Measurements from ENCODE around the gene NPIPA1. TPM values are rescaled to one million over a fixed set of nuclear protein-coding genes. Genes with fewer than 3 reads are reported as not detected.
"Not testable (repeated sequence)": the region's sequence is repeated elsewhere in the genome, so short reads cannot be mapped to it uniquely, and the experiment has no call there.

Gene NPIPA1
- polyA plus RNA-seq, 3 donors = 63.7 TPM; not detected in 2

- Histone ChIP-seq H3K4me3 (replicated peaks in 1 of 3; ENCODE audit: low read depth in 2 of 3, low read length in 3 of 3) (no peak overlapping the region), H4K20me1 (ENCODE audit: insufficient read depth, low read length) (no peaks in the 10 kb centered on the region), H2AFZ (ENCODE audit: insufficient read depth, low read depth, low read length, poor library complexity, severe bottlenecking) (no peak overlapping the region), H3K4me2 (replicated peaks; ENCODE audit: extremely low read depth, low read length, poor library complexity, severe bottlenecking) (no peak overlapping the region), H3K27ac (ENCODE audit: low read depth in 1 of 2, low read length in 2 of 2) (no peak overlapping the region), H3K27me3 (ENCODE audit: control insufficient read depth in 2 of 2, insufficient read depth in 2 of 2, low read length in 2 of 2) (peaks cover 0 to 6% of the 10 kb centered on the region in 2 donors), H3K4me1 (ENCODE audit: control insufficient read depth in 1 of 2, insufficient read depth in 2 of 2, low read length in 2 of 2) (no peaks in the 10 kb centered on the region), H3K9me3 (replicated peaks in 1 of 2; ENCODE audit: control insufficient read depth in 1 of 2, insufficient read depth in 1 of 2, low read length in 2 of 2) (no peaks in the 10 kb centered on the region), H3K36me3 (replicated peaks in 1 of 2; ENCODE audit: control insufficient read depth in 1 of 2, insufficient read depth in 2 of 2, low read length in 2 of 2) (no peaks in the 10 kb centered on the region), H3K79me2 (ENCODE audit: insufficient read depth, low read length) (no peaks in the 10 kb centered on the region), H3K9ac (ENCODE audit: insufficient read depth, low read length, poor library complexity, severe bottlenecking) (no peak overlapping the region)
- intact Hi-C loops (cut with micrococcal nuclease) = no loop called here
- peaks cover 9 to 23% (median 23%) of the 10 kb centered on the region in 3 donors for H3K27me3 Mint-ChIP-seq (ENCODE audit: low read depth in 3 of 3)
- WGBS (ENCODE audit: insufficient coverage) = 77% methylated on average over 3 of the region's 8 CpGs
- TF ChIP-seq CTCF (IDR thresholded peaks at IDR 0.05) = no peak
- DNase-seq = no peak
- no peaks in the 10 kb centered on the region for H3K9me3 Mint-ChIP-seq
- H3K27ac Mint-ChIP-seq = no peak overlapping the region
- H3K36me3 Mint-ChIP-seq = no peaks in the 10 kb centered on the region
- H3K4me1 Mint-ChIP-seq = peaks cover 1% of the 10 kb centered on the region
- no peak overlapping the region for H3K4me3 Mint-ChIP-seq
Measured at GRCh38 chr16:14963281-14964173, 26.3 kb downstream of the NPIPA1 start.

- H3K9ac ChIP-seq (ENCODE audit: insufficient read depth, low read length, poor library complexity, severe bottlenecking) = no peak overlapping the region
- no peaks in the 10 kb centered on the region for H3K9me3 ChIP-seq (replicated peaks in 1 of 2; ENCODE audit: control insufficient read depth in 1 of 2, insufficient read depth in 1 of 2, low read length in 2 of 2)
- no peaks in the 10 kb centered on the region for H3K36me3 ChIP-seq (replicated peaks in 1 of 2; ENCODE audit: control insufficient read depth in 1 of 2, insufficient read depth in 2 of 2, low read length in 2 of 2)
- no peaks in the 10 kb centered on the region for H3K79me2 ChIP-seq (ENCODE audit: insufficient read depth, low read length)
- intact Hi-C loops (cut with micrococcal nuclease) = no loop called here
- no peak overlapping the region for H2AFZ ChIP-seq (ENCODE audit: insufficient read depth, low read depth, low read length, poor library complexity, severe bottlenecking)
- peaks cover 9 to 23% (median 23%) of the 10 kb centered on the region in 3 donors for H3K27me3 Mint-ChIP-seq (ENCODE audit: low read depth in 3 of 3)
- H3K4me2 ChIP-seq (replicated peaks; ENCODE audit: extremely low read depth, low read length, poor library complexity, severe bottlenecking) = no peak overlapping the region
- TF ChIP-seq CTCF (IDR thresholded peaks at IDR 0.05) = no peak
- no peaks in the 10 kb centered on the region for H3K4me1 ChIP-seq (ENCODE audit: control insufficient read depth in 1 of 2, insufficient read depth in 2 of 2, low read length in 2 of 2)
- H3K27me3 ChIP-seq (ENCODE audit: control insufficient read depth in 2 of 2, insufficient read depth in 2 of 2, low read length in 2 of 2) = peaks cover 0 to 6% of the 10 kb centered on the region in 2 donors
- no peak overlapping the region for H3K27ac Mint-ChIP-seq
- 87% methylated on average over 13 of the region's 17 CpGs for WGBS (ENCODE audit: insufficient coverage)
- DNase-seq = no peak
- H3K4me3 ChIP-seq (replicated peaks in 1 of 3; ENCODE audit: low read depth in 2 of 3, low read length in 3 of 3) = no peak overlapping the region
- no peaks in the 10 kb centered on the region for H4K20me1 ChIP-seq (ENCODE audit: insufficient read depth, low read length)
- no peaks in the 10 kb centered on the region for H3K36me3 Mint-ChIP-seq
- H3K27ac ChIP-seq (ENCODE audit: low read depth in 1 of 2, low read length in 2 of 2) = no peak overlapping the region
- H3K4me3 Mint-ChIP-seq = no peak overlapping the region
- no peaks in the 10 kb centered on the region for H3K9me3 Mint-ChIP-seq
- no peaks in the 10 kb centered on the region for H3K4me1 Mint-ChIP-seq
Measured at GRCh38 chr16:14965328-14965727, 28.1 kb downstream of the NPIPA1 start.

GRCh38 chr16:14969795-14970194 is 32.6 kb downstream of the NPIPA1 start:
- H3K27ac Mint-ChIP-seq; H3K36me3 ChIP-seq (replicated peaks in 1 of 2; ENCODE audit: control insufficient read depth in 1 of 2, insufficient read depth in 2 of 2, low read length in 2 of 2); H3K9me3 Mint-ChIP-seq; DNase-seq; H3K4me1 Mint-ChIP-seq; H4K20me1 ChIP-seq (ENCODE audit: insufficient read depth, low read length); H3K4me1 ChIP-seq (ENCODE audit: control insufficient read depth in 1 of 2, insufficient read depth in 2 of 2, low read length in 2 of 2); H2AFZ ChIP-seq (ENCODE audit: insufficient read depth, low read depth, low read length, poor library complexity, severe bottlenecking); H3K9me3 ChIP-seq (replicated peaks in 1 of 2; ENCODE audit: control insufficient read depth in 1 of 2, insufficient read depth in 1 of 2, low read length in 2 of 2); H3K79me2 ChIP-seq (ENCODE audit: insufficient read depth, low read length); H3K27ac ChIP-seq (ENCODE audit: low read depth in 1 of 2, low read length in 2 of 2); H3K4me3 Mint-ChIP-seq; H3K27me3 ChIP-seq (ENCODE audit: control insufficient read depth in 2 of 2, insufficient read depth in 2 of 2, low read length in 2 of 2); H3K36me3 Mint-ChIP-seq; H3K4me3 ChIP-seq (replicated peaks in 1 of 3; ENCODE audit: low read depth in 2 of 3, low read length in 3 of 3); H3K9ac ChIP-seq (ENCODE audit: insufficient read depth, low read length, poor library complexity, severe bottlenecking); H3K4me2 ChIP-seq (replicated peaks; ENCODE audit: extremely low read depth, low read length, poor library complexity, severe bottlenecking); intact Hi-C loops (cut with micrococcal nuclease): not testable (repeated sequence)
- peaks cover 5 to 11% (median 11%) of the 10 kb centered on the region in 3 donors for H3K27me3 Mint-ChIP-seq (ENCODE audit: low read depth in 3 of 3)
- WGBS (ENCODE audit: insufficient coverage) = 97% methylated on average over 3 of the region's 3 CpGs
